HG03442 (cell line): ENCODE measurements around the gene MDM4.

Experiments
- ATAC-seq: cut with Tn5 transposase; IDR thresholded peaks from one replicate; pipeline ENCODE4 v1.9.1; 2021; ENCODE audit warnings: mild to moderate bottlenecking, moderate library complexity; ENCODE audit not compliant: unreplicated experiment

Gene MDM4

GRCh38 chr1:204602871-204603542 is 86.8 kb downstream of the MDM4 start:
- no peak for ATAC-seq

GRCh38 chr1:204605791-204606190 is 89.6 kb downstream of the MDM4 start:
- ATAC-seq = no peak
